HG03442 (cell line): ENCODE results near the gene MSH5.

Experiments
- ATAC-seq: cut with Tn5 transposase; IDR thresholded peaks from one replicate; pipeline ENCODE4 v1.9.1; 2021; ENCODE audit warnings: mild to moderate bottlenecking, moderate library complexity; ENCODE audit not compliant: unreplicated experiment

The MSH5 gene

DNA sequence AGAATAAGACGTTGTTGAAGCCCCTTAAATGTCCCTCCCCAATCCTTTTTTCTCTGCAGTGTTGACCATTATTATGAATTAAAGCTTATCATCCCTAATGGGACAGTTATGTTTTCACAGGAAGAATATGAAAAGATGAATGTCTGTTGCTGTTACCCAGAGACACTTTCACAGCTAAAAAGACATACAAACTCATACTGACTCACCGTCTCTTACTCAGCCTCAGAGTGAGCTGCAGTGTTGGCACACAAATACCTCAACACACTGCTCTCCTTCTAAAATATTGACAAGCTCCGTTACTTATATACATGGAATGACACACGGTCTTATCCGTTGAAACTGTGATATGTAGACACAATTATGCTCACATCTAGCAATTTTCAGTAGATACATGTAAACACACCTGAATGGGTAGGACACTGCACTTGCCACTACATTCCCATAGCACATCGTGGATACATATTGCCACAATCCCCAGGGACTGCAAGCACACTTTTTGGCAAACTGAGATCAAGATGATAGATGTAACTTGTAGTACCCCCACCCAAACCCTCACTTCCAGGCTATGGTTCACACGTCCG lies 13.0 kb downstream of the MSH5 start:
- no peak for ATAC-seq

GRCh38 chr6:31758281-31758680 lies 18.5 kb downstream of the MSH5 start:
- no peak for ATAC-seq

DNA sequence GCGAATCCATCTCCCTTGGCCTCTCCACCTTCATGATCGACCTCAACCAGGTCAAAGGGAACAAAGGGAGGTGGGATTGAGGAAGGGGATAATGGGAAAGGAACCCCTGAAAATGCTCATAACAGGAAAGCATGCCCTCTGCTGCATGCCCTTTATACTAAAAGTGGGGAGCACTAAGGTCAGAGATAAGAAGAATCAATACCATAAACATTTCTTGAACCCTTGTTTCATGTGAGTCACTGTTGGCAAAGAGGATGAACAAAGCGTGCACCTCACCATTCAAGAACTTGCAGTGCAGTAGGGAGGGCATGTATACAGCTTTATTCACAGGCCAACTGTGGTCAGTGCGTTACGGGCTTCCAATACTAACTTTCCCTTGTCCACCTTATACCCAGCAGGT lies 21.0 kb downstream of the MSH5 start:
- no peak for ATAC-seq

- ATAC-seq, result no peak
Measured at GRCh38 chr6:31761343-31761742, 21.5 kb downstream of the MSH5 start.

DNA sequence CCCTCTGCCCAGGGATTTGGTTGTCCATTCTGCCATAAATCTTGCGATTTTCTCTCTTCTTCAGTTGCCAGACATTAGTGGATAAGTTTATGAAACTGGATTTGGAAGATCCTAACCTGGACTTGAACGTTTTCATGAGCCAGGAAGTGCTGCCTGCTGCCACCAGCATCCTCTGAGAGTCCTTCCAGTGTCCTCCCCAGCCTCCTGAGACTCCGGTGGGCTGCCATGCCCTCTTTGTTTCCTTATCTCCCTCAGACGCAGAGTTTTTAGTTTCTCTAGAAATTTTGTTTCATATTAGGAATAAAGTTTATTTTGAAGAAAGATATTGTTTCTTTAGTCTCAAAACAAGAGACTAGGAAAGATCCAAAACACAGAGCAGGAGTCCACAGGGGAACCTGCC lies 22.6 kb downstream of the MSH5 start, which contains the start of gene SAPCD1:
TSS of gene SAPCD1 (plus strand) at position 301 of the 400 bp plus-strand sequence. CDS start 399 bp downstream, outside the sequence.
- ATAC-seq, result no peak

GRCh38 chr6:31762878-31763618 lies 23.2 kb downstream of the MSH5 start:
- ATAC-seq, result no peak

DNA sequence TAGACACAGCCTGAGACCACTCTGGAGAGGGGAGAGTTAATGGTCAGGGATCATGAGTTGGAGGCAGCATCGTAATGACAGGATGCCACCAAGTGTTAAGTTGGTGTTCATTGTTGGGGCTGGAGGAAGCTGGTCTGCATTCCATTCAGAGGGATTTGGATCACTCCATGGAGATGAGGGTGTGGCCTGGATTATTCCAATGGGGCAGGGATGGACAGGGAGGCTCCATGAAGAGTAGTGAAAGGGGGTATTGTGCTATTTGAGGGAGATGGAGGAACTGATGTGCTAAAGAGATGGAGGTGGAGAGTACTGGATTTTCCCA lies 23.8 kb downstream of the MSH5 start:
- ATAC-seq, result no peak

GRCh38 chr6:31764198-31764597 lies 24.4 kb downstream of the MSH5 start:
- ATAC-seq, result no peak

- no peak for ATAC-seq
Measured at GRCh38 chr6:31765559-31765909, 25.7 kb downstream of the MSH5 start.

- no peak for ATAC-seq
Measured at GRCh38 chr6:31765910-31766794, 26.3 kb downstream of the MSH5 start.

- ATAC-seq, result no peak
Measured at GRCh38 chr6:31767096-31767645, 27.4 kb downstream of the MSH5 start.

GRCh38 chr6:31768363-31769257 lies 28.8 kb downstream of the MSH5 start:
- no peak for ATAC-seq

DNA sequence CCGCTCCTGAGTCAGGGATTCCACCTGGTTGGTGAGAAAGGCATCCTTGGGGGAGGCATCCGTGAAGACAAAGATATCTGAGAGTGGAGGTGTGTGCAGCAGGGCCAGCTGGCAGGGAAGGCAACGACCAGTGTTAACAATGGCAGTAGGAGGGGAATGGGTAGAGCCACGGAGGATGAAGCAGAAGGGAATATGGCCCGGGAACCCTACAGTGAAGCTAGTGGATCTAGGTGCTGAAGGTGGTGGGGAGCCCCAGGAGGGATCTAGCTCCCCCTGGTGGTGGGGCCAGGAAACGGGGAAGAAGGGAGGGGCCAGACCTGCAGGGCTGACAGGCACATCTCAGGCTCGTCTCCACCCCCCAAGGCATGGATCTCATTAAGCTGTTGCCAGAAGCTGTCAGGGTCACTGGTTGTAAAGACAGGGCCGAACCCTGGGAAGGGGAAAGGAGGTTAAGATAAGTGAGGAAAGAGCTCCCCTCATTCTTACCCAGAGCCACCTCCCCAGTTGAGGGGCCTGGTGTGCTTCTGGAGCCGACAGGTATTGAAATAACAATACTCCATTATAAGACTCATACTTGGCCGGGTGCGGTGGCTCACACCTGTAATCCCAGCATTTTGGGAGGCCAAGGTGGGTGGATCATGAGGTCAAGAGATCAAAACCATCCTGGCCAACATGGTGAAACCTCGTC lies 30.0 kb downstream of the MSH5 start:
- ATAC-seq, result no peak

DNA sequence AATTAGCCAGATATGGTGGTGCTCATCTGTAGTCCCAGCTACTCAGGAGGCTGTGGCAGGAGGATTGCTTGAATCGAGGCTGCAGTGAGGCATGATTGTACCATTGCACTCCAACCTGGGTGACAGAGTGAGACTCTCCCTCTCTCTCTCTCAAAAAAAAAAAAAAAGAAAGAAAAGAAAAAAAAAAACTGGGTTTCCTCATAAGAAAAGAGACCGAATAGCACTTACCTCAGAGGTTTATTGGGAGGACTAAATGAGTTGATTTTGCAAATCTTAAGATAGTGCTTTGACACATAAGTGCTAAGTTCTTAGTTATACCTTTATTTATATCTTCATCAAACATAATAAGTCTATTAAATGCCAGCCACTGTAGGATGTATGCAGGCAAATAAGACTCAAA lies 31.1 kb downstream of the MSH5 start:
- ATAC-seq, result no peak

DNA sequence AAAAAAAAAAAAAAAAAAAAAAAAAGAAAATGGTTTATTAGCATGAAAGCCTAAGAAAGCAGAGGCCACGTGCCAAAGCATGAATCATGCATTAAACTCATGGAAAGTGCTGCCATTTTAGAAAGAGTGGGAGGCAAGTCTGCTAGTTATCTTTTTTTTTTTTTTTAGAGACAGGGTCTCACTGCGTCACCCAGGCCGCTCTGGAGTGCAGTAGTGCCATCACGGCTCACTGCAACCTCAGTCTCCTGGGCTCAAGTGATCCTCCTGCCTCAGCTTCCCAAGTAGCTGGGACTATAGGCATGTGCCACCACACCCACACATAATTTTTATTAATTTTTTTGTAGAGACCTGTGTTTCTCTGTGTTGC lies 32.2 kb downstream of the MSH5 start:
- ATAC-seq, result no peak

GRCh38 chr6:31775184-31775583 lies 35.4 kb downstream of the MSH5 start:
- ATAC-seq, result no peak

GRCh38 chr6:31775633-31776484 lies 36.1 kb downstream of the MSH5 start:
- no peak for ATAC-seq

GRCh38 chr6:31776485-31776988 lies 36.7 kb downstream of the MSH5 start:
- ATAC-seq, result no peak
